ENCODE data around the gene MIEF2.
A peak's percentile ranks its signal among the peaks of the same experiment; 100 is the strongest.

The MIEF2 gene

GRCh38 chr17:18245038-18245776 lies 15.3 kb upstream of the MIEF2 start:
- H3K4me3 ChIP-seq (ENCODE audit: low read depth, low read length) = no peak overlapping the region
- no peak for TF ChIP-seq CTCF (IDR thresholded peaks at IDR 0.05; ENCODE audit: low read depth, low read length, missing control alignments)
- DNase-seq (ENCODE audit: low read depth) = no peak
- in situ Hi-C loops (cut with HindIII; ENCODE audit: low sequenced_read_pairs) = no loop called here

GRCh38 chr17:18246109-18246725 lies 14.2 kb upstream of the MIEF2 start:
- DNase-seq (ENCODE audit: low read depth) = no peak
- TF ChIP-seq CTCF (IDR thresholded peaks at IDR 0.05; ENCODE audit: low read depth, low read length, missing control alignments) = no peak
- no peak overlapping the region for H3K4me3 ChIP-seq (ENCODE audit: low read depth, low read length)
- in situ Hi-C loops (cut with HindIII; ENCODE audit: low sequenced_read_pairs) = no loop called here

GRCh38 chr17:18246880-18247612 lies 13.4 kb upstream of the MIEF2 start:
- no peak for DNase-seq (ENCODE audit: low read depth)
- no peak for TF ChIP-seq CTCF (IDR thresholded peaks at IDR 0.05; ENCODE audit: low read depth, low read length, missing control alignments)
- H3K4me3 ChIP-seq (ENCODE audit: low read depth, low read length) = no peak overlapping the region
- in situ Hi-C loops (cut with HindIII; ENCODE audit: low sequenced_read_pairs) = no loop called here

GRCh38 chr17:18247613-18248001 lies 12.9 kb upstream of the MIEF2 start:
- in situ Hi-C loops (cut with HindIII; ENCODE audit: low sequenced_read_pairs) = no loop called here

GRCh38 chr17:18248300-18248731 lies 12.1 kb upstream of the MIEF2 start:
- peak; percentile 53 for DNase-seq (ENCODE audit: low read depth)
- peak; percentile 82 for TF ChIP-seq CTCF (IDR thresholded peaks at IDR 0.05; ENCODE audit: low read depth, low read length, missing control alignments)
- in situ Hi-C loops (cut with HindIII; ENCODE audit: low sequenced_read_pairs) = no loop called here
- no peak overlapping the region for H3K4me3 ChIP-seq (ENCODE audit: low read depth, low read length)

More at GRCh38 chr17:18247613-18248001, 12.9 kb upstream of the MIEF2 start:
- no peak for DNase-seq (ENCODE audit: low read depth)
- no peak for TF ChIP-seq CTCF (IDR thresholded peaks at IDR 0.05; ENCODE audit: low read depth, low read length, missing control alignments)
- H3K4me3 ChIP-seq (ENCODE audit: low read depth, low read length) = no peak overlapping the region

GRCh38 chr17:18248811-18249210 lies 11.7 kb upstream of the MIEF2 start:
- no peak for TF ChIP-seq CTCF (IDR thresholded peaks at IDR 0.05; ENCODE audit: low read depth, low read length, missing control alignments)
- no peak overlapping the region for H3K4me3 ChIP-seq (ENCODE audit: low read depth, low read length)
- no peak for DNase-seq (ENCODE audit: low read depth)
- in situ Hi-C loops (cut with HindIII; ENCODE audit: low sequenced_read_pairs) = no loop called here
